HG02885 (cell line): ENCODE results near the gene ZNF74.
A peak's percentile ranks its signal among the peaks of the same experiment; 100 is the strongest.
"Not testable (repeated sequence)": the region's sequence is repeated elsewhere in the genome, so short reads cannot be mapped to it uniquely, and the experiment has no call there.

ENCODE experiments used
- ATAC-seq: cut with Tn5 transposase; IDR thresholded peaks from one replicate; pipeline ENCODE4 v1.9.1; 2021; ENCODE audit warnings: mild to moderate bottlenecking; ENCODE audit not compliant: unreplicated experiment, poor library complexity

ZNF74 gene

GRCh38 chr22:20415699-20416098 lies 21.7 kb downstream of the ZNF74 start:
- ATAC-seq = not testable (repeated sequence)

- no peak for ATAC-seq
Observed at GRCh38 chr22:20418211-20418788, 24.3 kb downstream of the ZNF74 start.

GRCh38 chr22:20419664-20419951 lies 25.7 kb downstream of the ZNF74 start:
- ATAC-seq = no peak

GRCh38 chr22:20420157-20420842 lies 26.3 kb downstream of the ZNF74 start:
- no peak for ATAC-seq

GRCh38 chr22:20421507-20421874 lies 27.5 kb downstream of the ZNF74 start:
- no peak for ATAC-seq

- no peak for ATAC-seq
Observed at GRCh38 chr22:20422271-20423007, 28.5 kb downstream of the ZNF74 start.

GRCh38 chr22:20423008-20423905 lies 29.3 kb downstream of the ZNF74 start:
- ATAC-seq = no peak

GRCh38 chr22:20423906-20424551 lies 30.1 kb downstream of the ZNF74 start:
- no peak for ATAC-seq

- ATAC-seq = no peak
Observed at GRCh38 chr22:20424568-20424931, 30.6 kb downstream of the ZNF74 start.

- no peak for ATAC-seq
Observed at GRCh38 chr22:20424932-20425565, 31.1 kb downstream of the ZNF74 start.

- no peak for ATAC-seq
Observed at GRCh38 chr22:20425566-20426258, 31.8 kb downstream of the ZNF74 start.

GRCh38 chr22:20426259-20426615 lies 32.3 kb downstream of the ZNF74 start:
- no peak for ATAC-seq

- ATAC-seq = no peak
Observed at GRCh38 chr22:20427104-20427944, 33.4 kb downstream of the ZNF74 start.

- no peak for ATAC-seq
Observed at GRCh38 chr22:20427945-20428417, 34.0 kb downstream of the ZNF74 start.

- no peak for ATAC-seq
Observed at GRCh38 chr22:20428496-20429253, 34.7 kb downstream of the ZNF74 start.

GRCh38 chr22:20429254-20430100 lies 35.5 kb downstream of the ZNF74 start:
- peak; percentile 59 for ATAC-seq
